BE2C (cell line): ENCODE data around the gene MMP11.

Experiments used
- DNase-seq: peaks from one replicate; pipeline ENCODE4 v3.0.0-alpha.2; 2020
- H3K27me3 ChIP-seq: fragments of 250-450 bp; sonication (Bioruptor Pico); 2 replicates; pipeline ENCODE4 v1.5.1; 2020; ENCODE audit warnings: mild to moderate bottlenecking
- H3K36me3 ChIP-seq: fragments of 250-450 bp; sonication (Bioruptor Pico); 2 replicates; pipeline ENCODE4 v1.5.1; 2020; ENCODE audit warnings: mild to moderate bottlenecking
- H3K4me1 ChIP-seq: fragments of 250-450 bp; sonication (Bioruptor Pico); 2 replicates; pipeline ENCODE4 v1.5.1; 2020
- H3K4me3 ChIP-seq: 2 replicates; pipeline ENCODE4 v1.5.1; 2011; ENCODE audit warnings: low read depth, low read length
- H3K9me3 ChIP-seq: fragments of 250-450 bp; sonication (Bioruptor Pico); 2 replicates; pipeline ENCODE4 v1.5.1; 2020
- TF ChIP-seq, protein P1 (sequence below): IDR thresholded peaks from 2 replicates; pipeline ENCODE4 v1.5.1; 2012; ENCODE audit warnings: mild to moderate bottlenecking, low read depth, low read length

The MMP11 gene

DNA sequence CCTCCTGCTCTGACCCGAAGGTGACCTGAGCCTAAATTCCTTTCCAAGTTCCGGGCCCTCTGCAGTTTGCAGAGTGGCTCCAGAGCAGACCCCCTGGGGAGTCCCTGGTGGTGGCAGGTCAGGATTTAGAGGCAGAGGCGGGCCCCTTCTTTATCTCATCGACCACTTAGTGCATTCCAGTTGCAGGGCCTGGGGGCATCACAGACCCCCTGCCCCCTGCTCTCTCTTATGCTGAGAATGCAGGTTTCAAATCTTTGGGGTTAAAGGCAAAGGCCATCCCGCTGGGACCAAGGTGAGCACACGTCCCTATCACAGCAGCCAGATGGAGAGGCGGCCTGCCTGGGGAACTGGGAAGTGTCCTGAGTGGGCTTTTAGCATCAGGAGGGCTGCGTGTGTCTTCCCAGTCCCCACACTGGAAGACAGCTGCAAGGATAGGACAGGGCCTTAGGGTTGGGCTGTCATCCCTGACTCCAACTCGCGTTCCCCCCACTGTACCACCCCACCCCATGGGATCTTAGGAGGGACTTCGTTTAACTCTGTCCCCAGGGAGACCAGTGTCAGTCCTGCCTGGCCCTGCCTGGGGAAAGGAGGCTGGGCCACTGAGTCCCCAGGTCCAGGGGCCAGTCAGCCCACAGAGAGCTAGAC lies 54.8 kb downstream of the MMP11 start:
- Histone ChIP-seq H3K27me3 (no peaks in the 10 kb centered on the region), H3K36me3 (peaks cover 77% of the 10 kb centered on the region), H3K9me3 (no peaks in the 10 kb centered on the region), H3K4me1 (peaks cover 22% of the 10 kb centered on the region), H3K4me3 (no peak overlapping the region)
- no peak for DNase-seq
- TF ChIP-seq, protein P1, sequence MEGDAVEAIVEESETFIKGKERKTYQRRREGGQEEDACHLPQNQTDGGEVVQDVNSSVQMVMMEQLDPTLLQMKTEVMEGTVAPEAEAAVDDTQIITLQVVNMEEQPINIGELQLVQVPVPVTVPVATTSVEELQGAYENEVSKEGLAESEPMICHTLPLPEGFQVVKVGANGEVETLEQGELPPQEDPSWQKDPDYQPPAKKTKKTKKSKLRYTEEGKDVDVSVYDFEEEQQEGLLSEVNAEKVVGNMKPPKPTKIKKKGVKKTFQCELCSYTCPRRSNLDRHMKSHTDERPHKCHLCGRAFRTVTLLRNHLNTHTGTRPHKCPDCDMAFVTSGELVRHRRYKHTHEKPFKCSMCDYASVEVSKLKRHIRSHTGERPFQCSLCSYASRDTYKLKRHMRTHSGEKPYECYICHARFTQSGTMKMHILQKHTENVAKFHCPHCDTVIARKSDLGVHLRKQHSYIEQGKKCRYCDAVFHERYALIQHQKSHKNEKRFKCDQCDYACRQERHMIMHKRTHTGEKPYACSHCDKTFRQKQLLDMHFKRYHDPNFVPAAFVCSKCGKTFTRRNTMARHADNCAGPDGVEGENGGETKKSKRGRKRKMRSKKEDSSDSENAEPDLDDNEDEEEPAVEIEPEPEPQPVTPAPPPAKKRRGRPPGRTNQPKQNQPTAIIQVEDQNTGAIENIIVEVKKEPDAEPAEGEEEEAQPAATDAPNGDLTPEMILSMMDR, result no peak

DNA sequence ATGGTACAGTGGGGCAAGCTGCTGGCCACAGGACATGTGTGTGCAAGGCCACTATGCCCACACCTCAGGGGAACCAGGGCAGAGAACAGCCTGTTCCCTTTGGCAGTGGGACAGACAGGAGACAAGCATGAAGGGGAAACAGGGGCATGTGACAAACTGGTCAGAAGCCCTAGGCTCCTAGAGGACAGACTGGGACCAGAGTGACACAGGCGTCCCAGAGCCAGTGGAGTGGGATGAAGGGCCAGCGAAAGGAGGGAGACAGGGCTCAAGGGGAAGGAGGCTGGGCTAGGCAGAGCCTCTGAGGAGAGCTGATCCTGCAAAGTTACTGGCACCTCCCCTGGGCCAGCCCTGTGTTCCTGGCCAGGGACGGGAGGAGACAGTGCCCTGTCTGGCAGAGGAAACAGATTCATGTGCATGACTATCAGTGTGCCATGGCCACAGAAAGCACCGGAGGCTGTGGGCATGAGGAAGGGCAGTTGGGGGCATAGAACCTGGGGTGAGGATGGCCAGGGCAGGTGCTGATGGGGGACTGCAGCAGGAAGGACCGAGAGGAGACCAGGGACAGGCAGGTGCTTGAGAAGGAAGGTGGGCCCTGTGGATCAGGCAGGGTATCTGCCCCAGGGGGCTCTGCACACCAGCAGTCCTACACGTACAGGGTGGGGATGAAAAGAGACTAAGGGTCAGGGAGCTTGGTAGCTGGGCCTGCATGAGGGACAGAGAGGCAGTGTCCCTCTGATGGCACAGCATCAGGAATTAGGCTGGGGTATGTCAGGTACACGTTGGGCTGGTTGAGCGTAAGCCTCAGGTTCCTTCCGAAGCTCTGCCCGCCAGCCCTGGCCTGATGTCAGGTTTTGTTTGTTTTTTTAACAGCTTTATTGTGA lies 56.4 kb downstream of the MMP11 start:
- no peaks in the 10 kb centered on the region for H3K27me3 ChIP-seq
- H3K36me3 ChIP-seq, result peaks cover 79% of the 10 kb centered on the region
- no peak for DNase-seq
- TF ChIP-seq, protein P1, result no peak
- H3K4me3 ChIP-seq, result no peak overlapping the region
- H3K4me1 ChIP-seq, result peaks cover 22% of the 10 kb centered on the region
- no peaks in the 10 kb centered on the region for H3K9me3 ChIP-seq

DNA sequence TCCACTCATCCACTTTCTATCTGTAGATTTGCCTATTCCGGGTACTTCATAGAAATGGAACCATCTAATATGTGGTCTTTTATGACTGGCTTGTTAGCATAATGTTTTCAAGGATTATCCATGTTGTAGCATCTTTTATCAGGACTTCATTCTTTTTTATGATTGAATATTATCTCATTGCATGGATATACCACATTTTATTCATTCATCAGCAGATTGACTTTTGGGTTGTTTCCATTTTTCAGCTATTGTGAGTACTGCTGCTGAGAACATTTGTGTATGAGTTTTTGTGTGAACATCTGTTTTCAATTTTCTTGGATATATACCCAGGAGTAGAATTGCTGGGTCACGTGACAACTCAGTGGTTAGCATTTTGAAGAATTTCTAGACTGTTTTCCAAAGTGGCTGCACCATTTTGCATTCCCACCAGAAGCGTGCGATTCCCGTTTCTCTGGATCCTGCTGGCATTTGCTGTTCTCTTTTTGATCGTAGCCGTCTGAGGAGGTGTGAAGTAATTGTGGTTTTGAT lies 57.3 kb downstream of the MMP11 start:
- peaks cover 75% of the 10 kb centered on the region for H3K36me3 ChIP-seq
- H3K27me3 ChIP-seq, result no peaks in the 10 kb centered on the region
- no peaks in the 10 kb centered on the region for H3K9me3 ChIP-seq
- no peak overlapping the region for H3K4me3 ChIP-seq
- no peak for DNase-seq
- peaks cover 22% of the 10 kb centered on the region for H3K4me1 ChIP-seq
- TF ChIP-seq, protein P1, result no peak

DNA sequence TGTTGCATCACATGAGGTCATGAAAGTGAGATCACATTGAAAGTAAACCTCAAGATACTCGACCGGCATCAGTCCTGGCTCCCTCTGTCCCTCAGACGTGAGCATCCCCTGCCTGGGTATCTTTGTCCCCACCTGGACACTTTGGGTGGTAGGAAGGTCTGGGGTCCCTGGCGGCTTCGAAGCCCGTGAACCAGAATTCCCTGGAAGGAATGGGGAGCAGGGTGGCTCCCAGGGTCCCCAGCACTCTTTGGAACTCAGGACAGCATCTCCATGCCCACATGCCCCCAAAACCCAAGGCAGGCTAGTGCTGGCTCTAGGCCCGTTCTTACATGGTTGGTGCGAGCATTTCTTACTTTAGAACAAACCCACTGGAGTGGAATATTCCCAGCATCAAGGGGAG lies 58.6 kb downstream of the MMP11 start:
- Histone ChIP-seq H3K4me3 (no peak overlapping the region), H3K36me3 (peaks cover 78% of the 10 kb centered on the region), H3K27me3 (no peaks in the 10 kb centered on the region), H3K4me1 (peaks cover 15% of the 10 kb centered on the region), H3K9me3 (no peaks in the 10 kb centered on the region)
- no peak for DNase-seq
- TF ChIP-seq, protein P1, result no peak

DNA sequence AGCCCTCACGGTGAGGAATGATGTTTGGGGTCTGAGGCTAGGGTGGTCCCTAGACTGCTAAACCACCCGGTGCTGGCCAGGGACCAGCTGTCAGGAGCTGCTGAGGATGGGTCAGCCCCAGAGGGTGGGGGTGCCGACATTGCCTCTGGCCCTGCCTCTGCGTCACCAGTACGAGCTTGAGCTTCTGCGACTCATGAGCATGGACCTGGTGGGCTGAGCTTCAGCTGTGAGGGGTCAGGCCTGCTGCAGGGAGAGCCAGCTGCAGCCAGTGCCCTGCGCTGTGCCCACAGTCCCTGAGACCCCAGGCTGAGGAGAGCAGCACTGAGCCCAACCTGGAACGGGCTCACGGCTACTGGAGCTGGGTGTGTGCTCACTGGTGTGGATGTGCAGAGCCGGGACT lies 59.1 kb downstream of the MMP11 start:
- Histone ChIP-seq H3K4me3 (no peak overlapping the region), H3K27me3 (no peaks in the 10 kb centered on the region), H3K4me1 (peaks cover 11% of the 10 kb centered on the region), H3K36me3 (peaks cover 82% of the 10 kb centered on the region), H3K9me3 (no peaks in the 10 kb centered on the region)
- TF ChIP-seq, protein P1, result no peak
- DNase-seq, result no peak
